ENCODE results near the gene ROBO1.

DNA sequence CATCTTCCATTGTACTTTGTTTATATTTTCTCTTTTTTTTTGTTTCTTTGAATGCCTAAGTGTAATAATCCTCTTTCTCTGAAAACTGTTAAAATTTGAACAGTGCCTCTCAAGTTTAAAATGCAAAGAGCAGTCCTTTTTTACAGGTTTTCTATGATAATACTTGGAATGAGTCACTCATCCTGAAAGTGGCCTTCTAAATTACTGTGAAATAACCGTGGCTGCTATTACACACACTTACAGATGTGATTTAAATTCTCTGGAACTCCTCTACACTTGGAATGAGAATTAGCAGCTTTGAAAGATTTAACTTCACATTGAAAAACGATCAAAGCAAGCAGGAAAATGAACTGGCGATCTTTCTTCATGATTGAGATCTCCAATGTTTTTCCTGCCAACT, 105.9 kb downstream of the ROBO1 start:
- TF ChIP-seq, protein P1, sequence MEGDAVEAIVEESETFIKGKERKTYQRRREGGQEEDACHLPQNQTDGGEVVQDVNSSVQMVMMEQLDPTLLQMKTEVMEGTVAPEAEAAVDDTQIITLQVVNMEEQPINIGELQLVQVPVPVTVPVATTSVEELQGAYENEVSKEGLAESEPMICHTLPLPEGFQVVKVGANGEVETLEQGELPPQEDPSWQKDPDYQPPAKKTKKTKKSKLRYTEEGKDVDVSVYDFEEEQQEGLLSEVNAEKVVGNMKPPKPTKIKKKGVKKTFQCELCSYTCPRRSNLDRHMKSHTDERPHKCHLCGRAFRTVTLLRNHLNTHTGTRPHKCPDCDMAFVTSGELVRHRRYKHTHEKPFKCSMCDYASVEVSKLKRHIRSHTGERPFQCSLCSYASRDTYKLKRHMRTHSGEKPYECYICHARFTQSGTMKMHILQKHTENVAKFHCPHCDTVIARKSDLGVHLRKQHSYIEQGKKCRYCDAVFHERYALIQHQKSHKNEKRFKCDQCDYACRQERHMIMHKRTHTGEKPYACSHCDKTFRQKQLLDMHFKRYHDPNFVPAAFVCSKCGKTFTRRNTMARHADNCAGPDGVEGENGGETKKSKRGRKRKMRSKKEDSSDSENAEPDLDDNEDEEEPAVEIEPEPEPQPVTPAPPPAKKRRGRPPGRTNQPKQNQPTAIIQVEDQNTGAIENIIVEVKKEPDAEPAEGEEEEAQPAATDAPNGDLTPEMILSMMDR (optimal IDR thresholded peaks at IDR 0.05 in 1 of 3, IDR thresholded peaks at IDR 0.05 in 1 of 3, conservative IDR thresholded peaks at IDR 0.05 in 1 of 3; ENCODE audit: extremely low read depth in 1 of 3, insufficient read depth in 2 of 3, low read length in 3 of 3) = no peak
- no peak for TF ChIP-seq EZH2 (IDR thresholded peaks at IDR 0.05; ENCODE audit: low read length)
